Astrocyte (in vitro differentiated cells and primary cell): Measurements from ENCODE around the gene INSC.

Experiments used
- EZH2 ChIP-seq: IDR thresholded peaks from 2 replicates; pipeline ENCODE4 v1.6.1; 2012; ENCODE audit warnings: mild to moderate bottlenecking, low read length, inconsistent platforms; ENCODE audit not compliant: insufficient read depth
- TF ChIP-seq, protein P1 (sequence below): IDR thresholded peaks from 2 replicates; pipeline ENCODE4 v1.5.1; 2011; ENCODE audit warnings: low read depth, mild to moderate bottlenecking, inconsistent platforms, low read length, moderate library complexity; ENCODE audit not compliant: insufficient read depth

DNA sequence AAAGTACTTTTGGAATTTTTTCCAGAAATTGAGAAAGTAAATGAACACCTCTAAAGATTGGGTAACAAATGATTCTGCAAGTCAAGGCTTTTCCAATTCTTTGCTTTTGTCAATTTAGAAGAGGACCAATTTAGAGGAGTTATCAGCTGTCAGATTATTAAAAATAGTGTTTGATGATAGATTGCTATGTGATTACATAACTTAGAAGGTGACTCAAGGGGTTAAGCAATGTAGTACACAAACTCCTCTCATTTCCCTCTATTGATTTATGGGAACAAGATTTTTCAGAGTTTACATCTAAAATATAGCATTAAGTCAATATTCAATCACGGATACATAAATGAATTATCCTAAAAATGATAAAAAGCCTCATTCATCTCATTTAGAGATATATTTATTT lies 70.3 kb downstream of the INSC start:
- TF ChIP-seq, protein P1, sequence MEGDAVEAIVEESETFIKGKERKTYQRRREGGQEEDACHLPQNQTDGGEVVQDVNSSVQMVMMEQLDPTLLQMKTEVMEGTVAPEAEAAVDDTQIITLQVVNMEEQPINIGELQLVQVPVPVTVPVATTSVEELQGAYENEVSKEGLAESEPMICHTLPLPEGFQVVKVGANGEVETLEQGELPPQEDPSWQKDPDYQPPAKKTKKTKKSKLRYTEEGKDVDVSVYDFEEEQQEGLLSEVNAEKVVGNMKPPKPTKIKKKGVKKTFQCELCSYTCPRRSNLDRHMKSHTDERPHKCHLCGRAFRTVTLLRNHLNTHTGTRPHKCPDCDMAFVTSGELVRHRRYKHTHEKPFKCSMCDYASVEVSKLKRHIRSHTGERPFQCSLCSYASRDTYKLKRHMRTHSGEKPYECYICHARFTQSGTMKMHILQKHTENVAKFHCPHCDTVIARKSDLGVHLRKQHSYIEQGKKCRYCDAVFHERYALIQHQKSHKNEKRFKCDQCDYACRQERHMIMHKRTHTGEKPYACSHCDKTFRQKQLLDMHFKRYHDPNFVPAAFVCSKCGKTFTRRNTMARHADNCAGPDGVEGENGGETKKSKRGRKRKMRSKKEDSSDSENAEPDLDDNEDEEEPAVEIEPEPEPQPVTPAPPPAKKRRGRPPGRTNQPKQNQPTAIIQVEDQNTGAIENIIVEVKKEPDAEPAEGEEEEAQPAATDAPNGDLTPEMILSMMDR = no peak
- no peak for TF ChIP-seq EZH2
